ENCODE data around the gene LGALS3BP.
"Not testable (repeated sequence)": the region's sequence is repeated elsewhere in the genome, so short reads cannot be mapped to it uniquely, and the experiment has no call there.

LGALS3BP gene

DNA sequence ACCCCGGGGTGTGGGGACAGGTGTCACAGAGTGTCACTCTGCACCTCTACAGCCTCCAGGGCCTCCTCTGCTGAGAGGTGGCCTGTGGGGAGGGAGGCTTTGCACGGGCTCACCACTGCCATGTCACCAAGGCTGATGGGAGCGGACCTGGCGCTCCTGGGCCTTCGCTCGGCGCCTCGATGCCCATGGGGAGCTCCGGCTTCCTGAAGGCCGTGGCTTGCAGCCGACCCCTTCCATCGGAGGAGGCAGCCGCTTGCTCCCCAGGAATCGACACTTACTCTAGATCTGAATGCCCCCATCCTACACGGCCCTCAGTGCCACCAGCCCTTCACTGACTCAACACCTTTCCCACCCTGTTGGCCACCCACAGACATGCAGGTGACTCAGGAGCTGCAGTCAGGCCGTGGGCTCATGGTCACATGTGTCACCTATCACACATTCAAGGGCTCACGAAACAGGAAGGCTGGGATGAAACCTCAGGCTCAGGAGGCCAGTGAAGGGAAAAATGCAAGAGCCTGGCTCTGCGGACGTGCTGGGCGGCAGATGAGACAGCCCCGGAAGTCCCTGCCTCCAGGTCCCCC, 11.9 kb downstream of the LGALS3BP start:
- Mint-ChIP-seq H3K9me3 (no peaks in the 10 kb centered on the region), H3K27ac (no peak overlapping the region), H3K4me1 (peaks cover 12% of the 10 kb centered on the region)

DNA sequence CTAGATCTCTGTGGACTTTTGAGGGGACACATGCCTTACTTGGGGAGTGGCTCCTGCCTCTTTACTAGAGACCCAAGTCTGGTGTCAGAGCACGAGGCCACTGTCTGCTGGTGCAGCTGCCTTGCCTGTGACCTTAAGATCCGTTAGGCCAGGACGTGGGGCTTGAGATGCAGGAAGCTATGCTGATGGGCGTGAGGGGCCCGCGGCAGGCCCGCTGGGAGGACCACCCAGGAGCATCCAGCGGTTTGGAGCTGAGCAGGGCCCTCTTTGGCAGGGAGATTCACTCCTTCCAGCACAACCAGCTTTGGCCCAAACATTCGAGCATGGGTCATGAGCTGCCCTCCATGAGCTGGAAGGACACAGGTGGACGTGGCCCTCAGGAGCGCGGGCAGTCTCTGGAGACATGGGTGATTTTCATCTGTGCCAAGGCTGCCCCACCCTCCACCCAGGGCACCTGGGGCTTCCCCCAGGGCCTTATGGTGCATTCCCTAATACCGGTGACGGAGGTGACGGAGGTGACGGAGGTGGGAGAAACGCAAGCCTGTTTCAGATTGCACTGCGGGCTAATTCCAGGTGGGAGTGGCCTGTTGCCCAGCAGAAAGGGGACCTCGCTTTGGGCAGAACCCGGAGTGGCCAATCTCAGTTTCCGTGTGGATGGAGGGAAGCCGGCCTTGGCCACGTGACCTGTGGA, 12.7 kb downstream of the LGALS3BP start:
- H3K36me3 Mint-ChIP-seq: peaks cover 1% of the 10 kb centered on the region
- no peaks in the 10 kb centered on the region for H3K9me3 Mint-ChIP-seq
- no peak overlapping the region for H3K27ac Mint-ChIP-seq
- H3K4me1 Mint-ChIP-seq: peaks cover 12% of the 10 kb centered on the region
- no peaks in the 10 kb centered on the region for H3K27me3 Mint-ChIP-seq
- H3K4me3 Mint-ChIP-seq: no peak overlapping the region

More for the DNA sequence above, 11.9 kb downstream of the LGALS3BP start:
- Mint-ChIP-seq H3K36me3 (peaks cover 1% of the 10 kb centered on the region), H3K27me3 (no peaks in the 10 kb centered on the region), H3K4me3 (no peak overlapping the region)

DNA sequence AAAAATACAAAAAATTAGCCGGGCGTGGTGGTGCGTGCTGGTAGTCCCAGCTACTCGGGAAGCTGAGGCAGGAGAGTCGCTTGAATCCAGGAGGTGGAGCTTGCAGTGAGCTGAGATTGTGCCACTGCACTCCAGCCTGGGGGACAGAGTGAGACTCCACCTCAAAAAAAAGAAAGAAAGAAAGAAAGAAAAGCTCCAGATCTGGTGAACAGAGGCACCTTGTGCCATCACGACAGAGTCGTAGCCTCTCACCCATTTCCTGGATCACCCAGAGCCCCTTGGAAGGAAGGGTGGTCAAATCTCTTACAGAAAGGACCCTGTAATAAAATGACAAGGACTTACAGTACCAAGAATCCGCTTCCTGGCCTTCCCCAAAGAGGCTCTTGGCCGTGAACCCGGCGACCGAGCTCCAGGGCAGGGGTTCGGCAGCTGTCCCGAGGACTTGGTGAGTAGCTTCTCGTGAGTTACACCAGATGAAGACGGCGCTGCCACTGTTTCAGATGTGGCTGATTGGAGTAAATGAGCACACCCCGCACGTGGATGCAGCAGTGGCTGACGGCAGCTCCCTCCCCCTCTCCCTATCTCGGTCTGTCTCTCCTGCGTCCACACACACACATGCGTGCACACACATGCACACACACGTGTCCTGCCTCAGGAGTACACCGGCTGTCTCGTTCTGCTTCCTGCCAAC, 13.5 kb downstream of the LGALS3BP start:
- Mint-ChIP-seq H3K4me3 (no peak overlapping the region), H3K27me3 (no peaks in the 10 kb centered on the region), H3K36me3 (no peaks in the 10 kb centered on the region), H3K27ac (no peak overlapping the region), H3K4me1 (peaks cover 9% of the 10 kb centered on the region), H3K9me3 (no peaks in the 10 kb centered on the region)

DNA sequence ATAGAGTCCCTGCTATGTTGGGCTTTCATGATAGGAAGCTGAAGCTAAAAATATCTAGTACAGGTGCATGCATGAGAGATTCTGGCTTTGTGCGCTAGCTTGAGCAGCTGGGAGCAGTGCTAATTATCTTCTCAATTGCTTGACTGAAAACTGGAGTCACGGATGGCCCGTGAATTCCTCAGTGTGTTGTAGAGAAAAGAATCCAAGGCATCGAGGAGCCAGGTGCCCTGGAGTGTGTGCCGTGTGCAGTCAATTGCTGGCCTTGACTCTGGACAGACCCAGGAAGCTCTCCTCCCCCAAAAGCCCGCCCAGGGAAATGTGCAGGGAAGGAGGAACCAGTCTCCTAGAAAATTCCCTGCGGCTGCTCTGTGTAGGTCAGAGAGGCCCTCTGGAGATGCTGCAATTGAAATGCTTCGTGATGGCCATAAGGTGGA, 14.2 kb downstream of the LGALS3BP start:
- H3K36me3 Mint-ChIP-seq: no peaks in the 10 kb centered on the region
- H3K9me3 Mint-ChIP-seq: no peaks in the 10 kb centered on the region
- peaks cover 4% of the 10 kb centered on the region for H3K4me1 Mint-ChIP-seq
- no peak overlapping the region for H3K27ac Mint-ChIP-seq
- H3K27me3 Mint-ChIP-seq: no peaks in the 10 kb centered on the region
- H3K4me3 Mint-ChIP-seq: no peak overlapping the region

DNA sequence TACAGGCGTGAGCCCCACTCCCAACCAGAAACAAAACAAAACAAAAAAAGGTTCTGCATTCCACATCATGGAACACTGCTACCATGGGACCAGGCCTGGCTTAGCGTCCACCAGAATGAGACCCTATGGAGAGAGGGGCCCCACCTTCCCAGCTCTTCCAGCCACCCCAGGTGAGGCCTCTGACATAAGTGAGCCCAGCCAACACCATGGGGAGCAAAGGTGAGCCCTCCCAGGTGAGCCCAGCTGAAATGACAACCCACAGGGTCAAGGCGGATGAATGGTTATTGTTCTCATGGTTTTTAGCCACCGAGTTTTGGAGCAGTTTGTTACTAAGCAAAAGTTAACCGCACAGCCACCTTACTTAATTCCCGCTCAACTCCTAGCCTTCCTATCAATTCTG, 16.3 kb downstream of the LGALS3BP start:
- Mint-ChIP-seq H3K27me3 (no peaks in the 10 kb centered on the region), H3K9me3 (no peaks in the 10 kb centered on the region), H3K27ac (no peak overlapping the region), H3K4me1 (no peaks in the 10 kb centered on the region), H3K36me3 (no peaks in the 10 kb centered on the region), H3K4me3 (no peak overlapping the region)

DNA sequence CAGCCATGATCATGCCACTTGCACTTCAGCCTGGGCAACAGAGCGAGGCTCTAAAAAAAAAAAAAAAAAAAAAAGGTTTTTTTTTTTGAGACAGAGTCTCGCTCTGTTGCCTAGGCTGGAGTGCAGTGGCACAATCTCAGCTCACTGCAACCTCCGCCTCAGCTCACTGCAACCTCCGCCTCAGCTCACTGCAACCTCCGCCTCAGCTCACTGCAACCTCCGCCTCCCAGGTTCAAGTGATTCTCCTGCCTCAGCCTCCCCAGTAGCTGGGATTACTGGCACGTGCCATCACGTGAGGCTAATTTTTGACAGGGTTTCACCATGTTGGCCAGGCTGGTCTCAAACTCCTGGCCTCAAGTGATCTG, 16.8 kb downstream of the LGALS3BP start:
- H3K4me3 Mint-ChIP-seq, H3K36me3 Mint-ChIP-seq: not testable (repeated sequence)

DNA sequence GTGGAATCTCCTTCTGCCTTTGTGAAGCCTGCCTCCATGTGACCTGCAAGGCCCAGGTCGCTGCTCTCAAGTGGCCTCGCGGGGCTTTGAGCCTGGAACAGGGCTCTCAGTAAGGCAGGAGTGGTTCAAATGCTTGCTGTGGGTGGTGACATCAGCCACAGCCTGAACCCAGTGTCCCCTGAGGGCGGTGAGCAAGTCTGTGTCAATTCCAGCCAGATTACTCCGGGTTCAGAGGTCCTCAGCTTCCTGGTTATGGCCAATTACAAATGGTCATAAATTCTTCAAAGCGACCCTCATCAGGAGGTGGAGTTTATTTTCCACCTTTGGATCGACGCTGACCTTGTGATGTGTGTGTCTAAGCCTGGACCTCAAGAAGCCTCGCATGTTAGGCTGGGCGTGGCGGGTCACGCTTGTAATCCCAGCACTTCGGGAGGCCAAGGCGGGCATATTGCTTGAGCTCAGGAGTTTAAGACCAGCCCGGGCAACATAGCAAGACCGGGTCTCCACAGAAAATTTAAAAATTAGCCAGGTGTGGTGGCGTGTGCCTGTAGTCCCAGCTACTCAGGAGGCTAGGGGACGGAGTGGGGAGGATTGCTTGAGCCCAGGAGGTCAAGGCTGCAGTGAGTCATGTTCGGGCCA, 17.3 kb downstream of the LGALS3BP start:
- no peaks in the 10 kb centered on the region for H3K27me3 Mint-ChIP-seq
- no peak overlapping the region for H3K27ac Mint-ChIP-seq

More for the DNA sequence above, 16.8 kb downstream of the LGALS3BP start:
- not testable (repeated sequence) for H3K9me3 Mint-ChIP-seq, H3K4me1 Mint-ChIP-seq, H3K27ac Mint-ChIP-seq, H3K27me3 Mint-ChIP-seq

DNA sequence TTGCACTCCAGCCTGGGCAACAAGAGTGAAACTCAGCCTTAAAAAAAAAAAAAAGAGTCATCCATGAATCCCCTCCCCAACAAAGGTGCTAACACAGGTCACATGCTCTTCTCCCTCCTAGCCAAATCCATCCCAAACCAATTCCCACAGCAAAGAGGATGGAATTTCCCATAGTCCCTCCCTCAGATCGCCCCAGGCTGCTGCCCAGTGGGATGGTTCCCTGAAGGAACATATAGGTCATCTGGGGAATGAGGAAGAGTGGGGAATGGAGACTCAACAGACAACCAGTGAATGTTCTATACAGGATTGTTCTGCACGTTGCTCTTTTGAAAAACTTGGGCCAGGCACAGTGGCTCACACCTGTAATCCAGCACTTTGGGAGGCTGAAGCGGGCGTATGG, 18.2 kb downstream of the LGALS3BP start:
- Mint-ChIP-seq H3K9me3 (no peaks in the 10 kb centered on the region), H3K4me1 (no peaks in the 10 kb centered on the region), H3K27ac (no peak overlapping the region), H3K4me3 (no peak overlapping the region), H3K27me3 (no peaks in the 10 kb centered on the region), H3K36me3 (no peaks in the 10 kb centered on the region)

More for the DNA sequence above, 17.3 kb downstream of the LGALS3BP start:
- H3K9me3 Mint-ChIP-seq: no peaks in the 10 kb centered on the region
- no peaks in the 10 kb centered on the region for H3K36me3 Mint-ChIP-seq
- no peaks in the 10 kb centered on the region for H3K4me1 Mint-ChIP-seq
- H3K4me3 Mint-ChIP-seq: no peak overlapping the region

DNA sequence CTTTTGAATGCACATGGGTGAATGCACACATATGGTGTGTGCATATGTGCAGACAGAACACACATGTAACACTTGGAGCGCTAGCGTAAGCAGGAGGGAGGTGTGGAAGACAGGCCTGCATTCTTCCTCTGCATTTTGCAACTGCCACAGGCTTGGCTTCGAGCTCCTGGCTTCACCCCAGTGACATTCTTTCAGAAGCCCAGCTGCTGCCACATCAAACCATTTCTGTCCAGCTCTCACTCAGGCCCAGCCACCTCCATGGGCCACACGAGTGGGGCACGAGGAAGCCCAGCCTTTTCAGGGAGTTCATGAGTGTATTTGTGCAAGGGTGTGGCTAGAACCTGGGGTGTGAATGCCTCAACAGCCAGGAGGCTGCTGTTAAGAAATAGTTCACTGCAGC, 18.8 kb downstream of the LGALS3BP start:
- Mint-ChIP-seq H3K4me3 (no peak overlapping the region), H3K27me3 (no peaks in the 10 kb centered on the region), H3K4me1 (no peaks in the 10 kb centered on the region), H3K36me3 (no peaks in the 10 kb centered on the region), H3K9me3 (no peaks in the 10 kb centered on the region), H3K27ac (no peak overlapping the region)

DNA sequence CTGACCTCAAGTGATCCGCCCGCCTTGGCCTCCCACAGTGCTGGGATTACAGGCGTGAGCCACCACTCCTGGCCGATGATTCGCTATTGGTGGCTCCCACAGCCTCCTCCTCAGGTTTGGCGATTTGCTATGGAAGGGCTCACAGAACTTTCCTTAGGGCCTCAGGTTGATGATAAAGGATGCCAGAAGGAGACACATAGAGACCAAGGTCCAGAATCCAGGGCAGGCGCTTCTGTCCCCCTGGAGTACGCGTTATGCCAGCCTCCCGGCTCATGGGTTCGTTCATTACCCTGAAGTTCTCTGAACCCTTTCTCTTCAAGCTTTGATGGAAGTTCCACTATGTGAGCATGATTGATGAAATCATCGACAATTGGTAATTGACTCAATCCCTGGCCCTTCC, 19.9 kb downstream of the LGALS3BP start:
- Mint-ChIP-seq H3K4me1 (no peaks in the 10 kb centered on the region), H3K27ac (no peak overlapping the region), H3K4me3 (no peak overlapping the region), H3K36me3 (no peaks in the 10 kb centered on the region), H3K9me3 (no peaks in the 10 kb centered on the region), H3K27me3 (no peaks in the 10 kb centered on the region)

DNA sequence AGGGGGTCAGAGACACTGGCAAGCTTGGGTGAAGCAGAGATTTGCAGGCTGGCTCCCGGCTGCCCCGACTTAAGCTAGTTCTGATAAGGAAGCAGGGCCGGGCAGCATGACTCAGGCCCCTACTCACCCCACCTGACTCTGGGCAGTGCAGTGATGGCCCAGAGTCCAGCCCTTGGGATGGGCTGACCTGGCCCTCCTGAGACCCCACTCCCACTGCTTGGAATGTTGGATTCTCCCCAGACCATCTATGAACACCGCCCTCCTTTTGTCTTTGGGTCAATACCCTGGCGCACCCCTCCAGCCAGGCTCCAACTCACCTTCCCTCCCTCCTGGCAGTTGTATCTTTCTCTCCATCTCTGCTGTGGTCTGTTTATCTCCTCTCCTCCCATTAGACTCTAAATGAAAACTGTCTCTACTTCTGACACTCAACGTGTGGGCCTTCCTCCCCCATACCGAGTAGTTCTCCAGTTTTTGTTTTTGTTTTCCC, 21.0 kb downstream of the LGALS3BP start:
- Mint-ChIP-seq H3K9me3 (no peaks in the 10 kb centered on the region), H3K27me3 (no peaks in the 10 kb centered on the region), H3K36me3 (no peaks in the 10 kb centered on the region), H3K4me1 (no peaks in the 10 kb centered on the region), H3K4me3 (no peak overlapping the region), H3K27ac (no peak overlapping the region)

DNA sequence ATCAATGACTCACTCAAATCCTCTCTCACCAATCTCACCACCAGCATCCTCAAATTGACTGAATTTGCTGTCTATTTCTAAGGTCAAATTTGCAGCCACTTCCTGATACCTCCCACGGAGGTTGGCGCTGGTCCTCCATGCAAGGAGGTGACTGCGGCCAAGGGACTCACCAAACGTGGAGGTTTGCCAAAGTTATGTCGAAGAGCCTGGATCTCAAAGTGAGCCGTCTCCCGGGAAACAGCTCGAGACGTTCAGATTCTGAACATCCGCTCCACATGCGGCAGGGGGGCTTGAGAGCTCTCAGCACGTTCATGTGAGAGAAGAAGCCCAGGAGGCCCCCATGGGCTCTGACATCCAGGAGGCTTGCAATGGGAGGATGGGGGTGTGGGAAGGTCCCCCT, 22.6 kb downstream of the LGALS3BP start:
- Mint-ChIP-seq H3K27ac (no peak overlapping the region), H3K4me1 (no peaks in the 10 kb centered on the region), H3K27me3 (no peaks in the 10 kb centered on the region), H3K4me3 (no peak overlapping the region), H3K9me3 (no peaks in the 10 kb centered on the region), H3K36me3 (no peaks in the 10 kb centered on the region)

DNA sequence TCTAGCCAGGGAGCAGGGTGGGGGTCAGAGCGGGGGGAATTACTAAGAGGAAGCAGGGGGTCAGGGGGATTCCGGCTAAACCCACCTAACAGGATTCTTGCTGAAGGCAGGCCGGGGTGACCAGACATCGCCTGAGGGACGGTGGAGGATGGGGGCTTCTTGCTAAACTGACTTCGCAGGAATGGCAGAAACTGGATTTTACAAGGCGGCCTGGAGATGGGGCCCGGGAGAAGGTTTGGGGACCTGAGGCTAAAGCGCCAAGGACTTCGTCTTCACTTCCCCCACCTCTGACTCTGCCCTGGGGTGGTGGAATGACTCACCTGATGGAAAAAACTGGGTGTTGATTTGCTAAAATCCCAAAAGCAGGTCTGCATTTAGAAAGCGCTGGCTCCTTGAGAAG, 23.5 kb downstream of the LGALS3BP start:
- Mint-ChIP-seq H3K9me3 (no peaks in the 10 kb centered on the region), H3K27ac (no peak overlapping the region), H3K36me3 (no peaks in the 10 kb centered on the region), H3K27me3 (no peaks in the 10 kb centered on the region), H3K4me3 (no peak overlapping the region), H3K4me1 (no peaks in the 10 kb centered on the region)

DNA sequence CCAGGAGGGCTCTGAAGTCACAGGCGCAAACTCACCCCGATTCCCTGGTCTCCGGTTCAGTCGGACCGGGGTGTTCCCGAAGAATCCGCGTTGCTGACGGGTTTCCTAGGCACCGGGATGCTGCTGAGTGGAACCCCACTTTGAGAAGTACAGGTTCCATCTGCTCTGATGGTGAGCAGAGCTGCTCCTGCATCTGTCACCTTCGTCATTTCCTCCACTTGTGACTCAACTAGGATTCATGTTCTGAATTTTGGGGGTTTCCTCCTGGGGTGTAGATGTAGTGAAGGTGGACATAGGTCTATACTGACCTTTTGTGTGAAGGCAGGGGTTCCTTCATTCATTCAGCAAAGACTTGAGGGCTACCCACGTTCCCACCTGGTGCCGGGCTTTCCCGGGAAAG, 25.0 kb downstream of the LGALS3BP start:
- no peaks in the 10 kb centered on the region for H3K27me3 Mint-ChIP-seq
- no peaks in the 10 kb centered on the region for H3K4me1 Mint-ChIP-seq
- no peaks in the 10 kb centered on the region for H3K36me3 Mint-ChIP-seq
- no peak overlapping the region for H3K4me3 Mint-ChIP-seq
- no peaks in the 10 kb centered on the region for H3K9me3 Mint-ChIP-seq
- no peak overlapping the region for H3K27ac Mint-ChIP-seq

DNA sequence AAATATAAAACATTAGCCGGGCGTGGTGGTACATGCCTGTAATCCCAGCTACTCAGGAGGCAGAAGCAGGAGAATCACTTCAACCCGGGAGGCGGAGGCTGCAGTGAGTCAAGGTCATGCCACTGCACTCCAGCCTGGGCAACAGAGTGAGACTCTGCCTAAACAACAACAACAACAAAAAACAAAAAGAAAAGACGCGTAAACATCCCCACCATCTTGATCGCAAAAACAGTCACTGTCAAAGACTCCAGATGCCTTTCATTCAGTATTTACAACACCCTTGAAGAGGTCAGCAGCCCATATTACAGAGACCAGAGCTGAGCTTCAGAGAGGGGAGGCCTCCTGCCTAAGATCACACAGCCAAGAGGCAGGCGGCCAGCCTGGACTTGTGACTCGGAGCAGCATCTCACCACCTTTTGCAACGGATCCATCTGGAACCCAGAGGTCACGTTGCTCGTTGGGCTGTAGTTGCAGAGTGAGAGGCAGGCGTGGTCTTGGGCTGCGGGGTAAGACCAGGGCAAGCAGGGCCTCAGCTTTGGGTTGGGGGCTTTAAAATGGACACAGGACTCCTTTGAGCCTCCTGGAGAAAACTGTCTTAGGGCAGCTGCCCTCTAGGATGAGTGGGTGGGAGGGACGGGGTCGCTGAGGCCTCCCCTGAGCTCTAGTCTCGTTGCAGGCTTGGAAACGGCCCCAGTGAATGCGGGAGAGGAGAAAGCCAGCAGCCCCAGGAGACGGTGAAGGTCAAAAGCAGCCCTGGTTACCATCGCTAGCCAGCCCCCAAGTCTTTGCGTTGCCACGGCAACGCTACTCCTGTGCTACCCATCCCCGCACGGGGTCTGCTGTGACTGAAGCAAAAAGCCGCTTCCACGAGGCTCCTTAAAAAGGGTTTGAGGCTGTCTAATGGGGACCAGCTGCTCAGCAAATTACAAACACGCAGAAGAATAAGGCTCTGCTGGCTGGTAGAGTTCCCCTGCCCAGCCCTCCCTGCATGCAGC, 26.1 kb downstream of the LGALS3BP start:
- Mint-ChIP-seq H3K9me3 (no peaks in the 10 kb centered on the region), H3K4me3 (no peak overlapping the region), H3K36me3 (no peaks in the 10 kb centered on the region), H3K4me1 (no peaks in the 10 kb centered on the region), H3K27me3 (no peaks in the 10 kb centered on the region), H3K27ac (no peak overlapping the region)

All from activated naive CD4-positive, alpha-beta T cell treated with anti-CD3 and anti-CD28 coated beads, Interleukin-2, amount 50 U/mL, for 24 hours (primary cell).